Spleen (tissue), 11 donors: ENCODE results near the gene GTPBP8. TPM values are rescaled to one million over a fixed set of nuclear protein-coding genes. Genes with fewer than 3 reads are reported as not detected.

Experiments
- DNase-seq: peaks from one replicate; pipeline ENCODE4 v3.0.0-alpha.2; 2020
- H3K27ac ChIP-seq, 8 donors: fragments of 200-600 bp; sonication (generic) in 7 of 8; 1 replicate in 4 of 8; 2 replicates in 4 of 8; pipeline versions ENCODE4 v1.5.0 to v1.8.0; 2016 to 2021; ENCODE audit warnings: inconsistent platforms in 4 of 8, mild to moderate bottlenecking in 4 of 8, moderate library complexity in 1 of 8
- H3K27me3 ChIP-seq, 7 donors: fragments of 200-600 bp; sonication (generic) in 6 of 7; replicated peaks in 1 of 7; 1 replicate in 4 of 7; 2 replicates in 3 of 7; pipeline versions ENCODE4 v1.5.0 to v1.8.0; 2016 to 2021; ENCODE audit warnings: inconsistent platforms in 3 of 7, mild to moderate bottlenecking in 1 of 7
- H3K36me3 ChIP-seq, 6 donors: fragments of 200-600 bp; sonication (generic) in 5 of 6; 1 replicate in 4 of 6; 2 replicates in 2 of 6; pipeline versions ENCODE4 v1.5.0 to v1.8.0; 2016 to 2021; ENCODE audit warnings: inconsistent platforms in 2 of 6
- H3K4me1 ChIP-seq, 6 donors: fragments of 200-600 bp; sonication (generic) in 5 of 6; 1 replicate in 3 of 6; 2 replicates in 3 of 6; pipeline versions ENCODE4 v1.5.0 to v1.8.0; 2016 to 2021; ENCODE audit warnings: inconsistent platforms in 3 of 6
- H3K4me3 ChIP-seq, 8 donors: fragments of 200-600 bp; sonication (generic) in 7 of 8; 1 replicate in 4 of 8; 2 replicates in 4 of 8; pipeline versions ENCODE4 v1.5.0 to v1.8.0; 2016 to 2021; ENCODE audit warnings: inconsistent platforms in 4 of 8, mild to moderate bottlenecking in 4 of 8, moderate library complexity in 2 of 8
- H3K9me3 ChIP-seq, 8 donors: fragments of 200-600 bp; sonication (generic) in 7 of 8; 1 replicate in 4 of 8; 2 replicates in 4 of 8; pipeline versions ENCODE4 v1.5.0 to v1.8.0; 2016 to 2021; ENCODE audit warnings: inconsistent platforms in 4 of 8
- POLR2A ChIP-seq, 3 donors: fragments of 450-650 bp; IDR thresholded peaks; one replicate each; pipeline ENCODE4 v1.5.1; 2017; ENCODE audit warnings: antibody characterized with exemption in 3 of 3, mild to moderate bottlenecking in 1 of 3
- POLR2AphosphoS5 ChIP-seq, 3 donors: sonication (generic); formaldehyde crosslinking; IDR thresholded peaks; one replicate each; pipeline ENCODE4 v1.5.1; 2017; ENCODE audit warnings: antibody characterized with exemption in 3 of 3
- WGBS, 5 donors: extraction: QIAGEN DNeasy Blood & Tissue Kit in 3 of 5; methylation state at CpG; one replicate each; pipeline versions ENCODE4 v1.1.5 to v1.1.7; 2013 to 2018; 5-methylcytosine and 5-hydroxymethylcytosine counted together
- intact Hi-C: fragments of 100-400 bp; cut with DNase I; formaldehyde crosslinking; loops from one replicate; pipeline ENCODE4 v1.15.0; 2023; ENCODE audit warnings: low total_unique reads
- polyA plus RNA-seq, 3 donors: library from polyadenylated mRNA; stranded (reverse); fragments of 200-250 nt; gene quantifications; one replicate each; pipeline ENCODE4 v1.2.1, GENCODE V29; 2013
- total RNA-seq, 7 donors: library from RNA; depleted of rRNA in 3 of 7; stranded (reverse); fragments of >200 nt in 3 of 7; fragmentation: NEBNext Ultra II Directional in 4 of 7; extraction: Animal tissue kit (Norgen Biotek cat#: 25700) in 4 of 7; gene quantifications; one replicate each; pipeline versions ENCODE4 v1.1.0 to v1.2.1, GENCODE V29; 2016 to 2021
- TF ChIP-seq, protein P1 (sequence below), 11 experiments: fragments of 200-600 bp in 7 of 11; fragments of 450-650 bp in 4 of 11; sonication (generic) in 4 of 11; IDR thresholded peaks in 8 of 11; conservative IDR thresholded peaks in 3 of 11; 1 replicate in 7 of 11; 2 replicates in 4 of 11; pipeline versions ENCODE4 v1.4.0 to v1.8.0; 2016 to 2021; ENCODE audit warnings: antibody characterized with exemption in 11 of 11, inconsistent platforms in 4 of 11, mild to moderate bottlenecking in 1 of 11
- donor health status: healthy with polysubstance abuse.
- donor health status: DM: no; HTN: no; CAD: no; lungs with moderate emphysema.
- donor health status: DM: no; HTN: no; CAD: no.
- donor health status: Bipolar disorder and iron deficiency.
- donor health status: healthy.
- donor health status: DM: no; HTN: no; CAD: no.
- donor health status: DM: yes; HTN: yes; CAD: no.

Gene GTPBP8
- total and polyA plus RNA-seq, 10 donors: 5.1 to 27.9 (median 12.7) TPM

DNA sequence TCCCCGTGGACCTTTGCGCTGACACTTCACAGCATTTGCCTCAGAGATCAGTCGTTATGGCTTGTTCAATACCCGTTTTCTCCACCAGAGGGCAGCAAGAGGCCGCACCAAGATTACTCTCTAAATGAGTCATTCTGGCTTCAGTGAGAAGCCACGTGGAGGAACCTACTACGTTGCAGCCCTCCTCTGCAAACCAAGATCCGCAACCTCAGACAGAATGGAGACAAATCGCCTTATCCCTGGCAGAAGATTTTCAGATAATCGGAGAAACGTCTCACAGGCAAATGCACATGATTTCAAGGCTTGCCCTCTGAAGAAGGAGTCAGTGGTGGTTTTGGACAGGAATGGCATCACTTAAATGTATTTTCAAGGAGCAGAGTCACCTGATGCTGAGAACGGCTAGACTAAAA is 60.5 kb downstream of the GTPBP8 start:
- peaks cover 0 to 32% (median 13%) of the 10 kb centered on the region in 6 donors for H3K4me1 ChIP-seq
- H3K27ac ChIP-seq: no peak overlapping the region
- intact Hi-C loops: no loop called here
- H3K36me3 ChIP-seq: no peaks in the 10 kb centered on the region
- WGBS, 5 donors: 7 to 11% (median 8%) methylated on average over 12 of the region's 12 CpGs
- DNase-seq: peak; percentile 88
- no peaks in the 10 kb centered on the region for H3K27me3 ChIP-seq
- no peak overlapping the region for H3K4me3 ChIP-seq
- no peaks in the 10 kb centered on the region for H3K9me3 ChIP-seq
- TF ChIP-seq POLR2A (IDR thresholded peaks at IDR 0.05) (no peak), POLR2AphosphoS5 (IDR thresholded peaks at IDR 0.05) (peak in 1 of 3 donors; percentile 35)
- TF ChIP-seq, protein P1, sequence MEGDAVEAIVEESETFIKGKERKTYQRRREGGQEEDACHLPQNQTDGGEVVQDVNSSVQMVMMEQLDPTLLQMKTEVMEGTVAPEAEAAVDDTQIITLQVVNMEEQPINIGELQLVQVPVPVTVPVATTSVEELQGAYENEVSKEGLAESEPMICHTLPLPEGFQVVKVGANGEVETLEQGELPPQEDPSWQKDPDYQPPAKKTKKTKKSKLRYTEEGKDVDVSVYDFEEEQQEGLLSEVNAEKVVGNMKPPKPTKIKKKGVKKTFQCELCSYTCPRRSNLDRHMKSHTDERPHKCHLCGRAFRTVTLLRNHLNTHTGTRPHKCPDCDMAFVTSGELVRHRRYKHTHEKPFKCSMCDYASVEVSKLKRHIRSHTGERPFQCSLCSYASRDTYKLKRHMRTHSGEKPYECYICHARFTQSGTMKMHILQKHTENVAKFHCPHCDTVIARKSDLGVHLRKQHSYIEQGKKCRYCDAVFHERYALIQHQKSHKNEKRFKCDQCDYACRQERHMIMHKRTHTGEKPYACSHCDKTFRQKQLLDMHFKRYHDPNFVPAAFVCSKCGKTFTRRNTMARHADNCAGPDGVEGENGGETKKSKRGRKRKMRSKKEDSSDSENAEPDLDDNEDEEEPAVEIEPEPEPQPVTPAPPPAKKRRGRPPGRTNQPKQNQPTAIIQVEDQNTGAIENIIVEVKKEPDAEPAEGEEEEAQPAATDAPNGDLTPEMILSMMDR (IDR thresholded peaks at IDR 0.05 in 8 of 11, conservative IDR thresholded peaks at IDR 0.05 in 3 of 11): peak; percentile 84 to 97 (median 94)

Other genes starting within 250 kb of the GTPBP8 start
- not detected for gene CD200R1L, start 144.1 kb upstream of the GTPBP8 start, total RNA-seq
- gene CD200R1L, start 144.1 kb upstream of the GTPBP8 start, polyA plus RNA-seq: not detected
- gene CD200R1, start 15.9 kb upstream of the GTPBP8 start, total RNA-seq: 10 to 100 TPM in 5 of 7 donors, 1 to 10 TPM in 2; 9.2 to 14.0 (median 10.9) TPM
- 1 to 10 TPM in 2 of 3 donors, under 1 TPM in 1; 0.91 to 1.4 (median 1.3) TPM for gene CD200R1, start 15.9 kb upstream of the GTPBP8 start, polyA plus RNA-seq
- 10 to 100 TPM in 6 of 7 donors, 1 to 10 TPM in 1; 8.8 to 21.9 (median 16.6) TPM for gene BOC, start 220.6 kb downstream of the GTPBP8 start, total RNA-seq
- gene BOC, start 220.6 kb downstream of the GTPBP8 start, polyA plus RNA-seq: 1 to 10 TPM; 1.5 to 1.7 (median 1.6) TPM